ENCODE measurements around the gene CCDC90B. TPM values are rescaled to one million over a fixed set of nuclear protein-coding genes. Genes with fewer than 3 reads are reported as not detected.

The CCDC90B gene, protein sequence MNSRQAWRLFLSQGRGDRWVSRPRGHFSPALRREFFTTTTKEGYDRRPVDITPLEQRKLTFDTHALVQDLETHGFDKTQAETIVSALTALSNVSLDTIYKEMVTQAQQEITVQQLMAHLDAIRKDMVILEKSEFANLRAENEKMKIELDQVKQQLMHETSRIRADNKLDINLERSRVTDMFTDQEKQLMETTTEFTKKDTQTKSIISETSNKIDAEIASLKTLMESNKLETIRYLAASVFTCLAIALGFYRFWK
- total RNA-seq: 10 to 100 TPM; 22.7 to 56.9 (median 31.7) TPM

DNA sequence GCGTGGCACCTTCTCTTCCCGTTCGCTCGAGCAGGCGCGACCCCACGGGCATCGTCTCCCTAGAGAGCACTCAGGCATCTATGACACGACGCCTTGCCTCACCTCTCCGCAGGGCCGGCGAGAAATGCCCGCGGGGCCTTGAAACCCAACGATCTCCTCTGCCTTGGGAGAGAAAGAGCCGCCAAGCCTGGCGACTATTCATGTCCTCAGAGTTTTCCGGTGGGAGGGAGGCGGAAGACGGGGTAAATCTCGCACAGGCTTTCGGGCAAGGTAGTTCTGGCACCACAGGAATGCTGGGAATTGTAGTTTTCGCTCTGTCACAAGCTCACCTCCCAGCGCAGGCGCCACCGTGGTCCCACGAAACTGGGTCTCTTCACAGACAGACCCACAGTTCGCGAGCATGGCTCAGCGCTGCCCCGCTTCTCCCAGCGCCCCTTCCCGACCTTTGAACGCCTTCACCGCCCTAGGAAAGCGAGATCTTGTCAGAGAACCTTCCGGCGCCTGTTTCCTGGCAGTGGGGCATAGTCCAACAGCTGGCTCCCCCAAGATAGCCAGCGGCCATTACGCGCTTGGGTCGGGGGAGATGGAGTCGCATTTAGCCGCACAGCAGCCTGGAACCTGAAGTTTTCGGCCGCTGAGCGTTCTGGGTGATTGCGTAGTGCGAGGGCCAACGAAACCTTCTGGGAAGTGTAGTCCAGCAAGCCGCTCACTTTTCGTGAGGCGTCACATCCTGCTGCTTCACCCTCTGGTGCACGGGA is at the start of gene CCDC90B:
CCDC90B (minus strand) TSS at position 597 of the 758 bp plus-strand sequence; CDS start at position 202, 395 bp downstream.
- Histone ChIP-seq H3K4me3 (peak within 1 kb of the TSS; percentile 62 to 92 (median 82)), H3K4me1 (peaks cover 15 to 42% (median 38%) of the 10 kb centered on the region in 4 donors), H3K27ac (replicated peaks in 1 of 4) (peak within 1 kb of the TSS; percentile 89 to 96 (median 94)), H3K9me3 (no peaks in the 10 kb centered on the region), H3K27me3 (no peaks in the 10 kb centered on the region), H3K36me3 (no peaks in the 10 kb centered on the region)
- DNase-seq (ENCODE audit: extremely low spot score): peak; percentile 99
- WGBS: 0% methylated on average over 10 of the region's 55 CpGs
- intact Hi-C loops (cut with DNase I): loop anchor here (5.0 kb wide), 1 partner anchor 384 kb away; the partner anchor contains the start of genes DDIAS and PRCP
- TF ChIP-seq POLR2AphosphoS5 (IDR thresholded peaks at IDR 0.05): peak; percentile 83 to 95
- no peak for TF ChIP-seq EP300 (IDR thresholded peaks at IDR 0.05)
- TF ChIP-seq POLR2A (IDR thresholded peaks at IDR 0.05; ENCODE audit: low read depth): peak; percentile 49
- TF ChIP-seq, protein P1, sequence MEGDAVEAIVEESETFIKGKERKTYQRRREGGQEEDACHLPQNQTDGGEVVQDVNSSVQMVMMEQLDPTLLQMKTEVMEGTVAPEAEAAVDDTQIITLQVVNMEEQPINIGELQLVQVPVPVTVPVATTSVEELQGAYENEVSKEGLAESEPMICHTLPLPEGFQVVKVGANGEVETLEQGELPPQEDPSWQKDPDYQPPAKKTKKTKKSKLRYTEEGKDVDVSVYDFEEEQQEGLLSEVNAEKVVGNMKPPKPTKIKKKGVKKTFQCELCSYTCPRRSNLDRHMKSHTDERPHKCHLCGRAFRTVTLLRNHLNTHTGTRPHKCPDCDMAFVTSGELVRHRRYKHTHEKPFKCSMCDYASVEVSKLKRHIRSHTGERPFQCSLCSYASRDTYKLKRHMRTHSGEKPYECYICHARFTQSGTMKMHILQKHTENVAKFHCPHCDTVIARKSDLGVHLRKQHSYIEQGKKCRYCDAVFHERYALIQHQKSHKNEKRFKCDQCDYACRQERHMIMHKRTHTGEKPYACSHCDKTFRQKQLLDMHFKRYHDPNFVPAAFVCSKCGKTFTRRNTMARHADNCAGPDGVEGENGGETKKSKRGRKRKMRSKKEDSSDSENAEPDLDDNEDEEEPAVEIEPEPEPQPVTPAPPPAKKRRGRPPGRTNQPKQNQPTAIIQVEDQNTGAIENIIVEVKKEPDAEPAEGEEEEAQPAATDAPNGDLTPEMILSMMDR (IDR thresholded peaks at IDR 0.05): peak in 1 of 3 experiments; percentile 13

DNA sequence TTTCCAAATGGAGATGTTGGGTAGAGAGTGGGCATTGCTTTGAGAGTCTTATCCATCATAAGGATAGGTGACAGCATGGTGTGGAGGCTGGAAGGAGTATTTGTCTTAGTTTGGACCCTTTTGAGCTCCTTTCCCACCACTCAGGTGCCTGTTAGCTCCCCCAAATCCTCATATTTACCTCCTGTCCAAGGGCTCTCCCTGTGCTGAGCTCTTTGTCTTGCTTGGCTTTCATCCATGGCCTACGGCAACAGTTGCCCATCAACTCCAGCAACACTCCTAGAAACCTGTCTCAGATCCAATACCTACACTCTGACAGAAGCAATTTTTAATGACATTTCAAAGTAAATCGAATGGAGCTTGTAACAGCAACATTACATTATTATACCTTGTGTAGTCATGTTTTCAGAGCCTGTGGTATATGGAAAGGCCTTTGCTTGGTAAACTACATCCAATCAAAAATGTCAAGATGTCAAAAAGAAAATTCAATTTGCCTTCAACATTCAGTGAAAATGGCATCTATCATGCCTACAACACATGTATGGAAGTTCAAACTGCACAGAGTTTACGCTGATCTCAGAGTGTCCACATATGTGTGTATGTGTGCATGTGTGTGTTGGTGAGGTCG is 49.4 kb upstream of the CCDC90B start:
- WGBS: 84% methylated on average over 4 of the region's 4 CpGs
- no peaks in the 10 kb centered on the region for H3K36me3 ChIP-seq
- intact Hi-C loops (cut with DNase I): no loop called here
- H3K4me1 ChIP-seq: no peaks in the 10 kb centered on the region
- DNase-seq (ENCODE audit: extremely low spot score): peak; percentile 66
- H3K4me3 ChIP-seq: no peak overlapping the region
- no peak overlapping the region for H3K27ac ChIP-seq (replicated peaks in 1 of 4)
- TF ChIP-seq POLR2AphosphoS5 (IDR thresholded peaks at IDR 0.05) (no peak), POLR2A (IDR thresholded peaks at IDR 0.05; ENCODE audit: low read depth) (no peak), EP300 (IDR thresholded peaks at IDR 0.05) (no peak)
- TF ChIP-seq, protein P1 (IDR thresholded peaks at IDR 0.05): no peak
- no peaks in the 10 kb centered on the region for H3K9me3 ChIP-seq
- no peaks in the 10 kb centered on the region for H3K27me3 ChIP-seq

DNA sequence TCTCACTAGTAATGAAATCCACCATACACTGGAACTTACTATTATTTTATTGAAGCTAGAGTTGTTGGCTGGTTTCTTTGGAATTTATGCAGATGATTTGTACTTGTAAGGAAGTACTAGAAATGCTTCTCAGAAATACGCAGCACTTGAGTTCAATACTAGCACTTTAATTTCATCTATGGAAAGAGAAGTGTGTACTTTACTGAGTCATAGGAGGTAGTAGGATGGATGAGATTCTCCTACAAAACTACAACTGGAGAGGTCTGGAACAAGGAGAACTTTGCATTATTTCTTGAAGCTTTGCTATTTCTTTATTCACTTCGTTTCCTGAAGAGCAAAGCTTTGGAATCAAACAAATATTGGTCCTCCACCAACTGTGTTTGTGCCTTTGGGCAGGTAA is 44.1 kb upstream of the CCDC90B start:
- no peak overlapping the region for H3K4me3 ChIP-seq
- H3K4me1 ChIP-seq: no peaks in the 10 kb centered on the region
- DNase-seq (ENCODE audit: extremely low spot score): no peak
- WGBS: 83% methylated on average over 2 of the region's 2 CpGs
- no peak overlapping the region for H3K27ac ChIP-seq (replicated peaks in 1 of 4)
- no peaks in the 10 kb centered on the region for H3K27me3 ChIP-seq
- H3K9me3 ChIP-seq: no peaks in the 10 kb centered on the region
- no peak for TF ChIP-seq POLR2AphosphoS5 (IDR thresholded peaks at IDR 0.05)
- TF ChIP-seq, protein P1 (IDR thresholded peaks at IDR 0.05): no peak
- TF ChIP-seq EP300 (IDR thresholded peaks at IDR 0.05): no peak
- no peak for TF ChIP-seq POLR2A (IDR thresholded peaks at IDR 0.05; ENCODE audit: low read depth)
- intact Hi-C loops (cut with DNase I): no loop called here
- no peaks in the 10 kb centered on the region for H3K36me3 ChIP-seq

DNA sequence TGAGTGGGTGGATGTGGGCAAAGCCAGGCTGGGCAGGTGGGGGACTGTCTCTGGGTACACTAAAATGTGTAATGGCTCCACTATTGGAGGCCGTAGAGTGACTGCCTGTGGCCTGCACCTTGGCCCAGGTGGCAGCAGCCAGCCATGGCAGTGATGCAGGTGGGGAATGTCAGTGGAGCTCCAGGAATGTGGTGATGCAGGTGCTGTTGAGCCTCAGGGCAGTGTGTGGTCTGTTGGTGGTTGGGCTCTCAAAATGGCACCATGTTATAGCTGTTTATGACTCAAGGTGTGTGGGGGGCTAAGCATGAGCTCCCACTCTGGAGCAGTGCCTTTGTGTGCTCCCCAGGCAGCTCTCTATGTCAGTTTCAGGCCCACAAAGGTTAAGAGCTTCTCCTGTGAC is 40.2 kb upstream of the CCDC90B start:
- H3K4me3 ChIP-seq: no peak overlapping the region
- H3K27ac ChIP-seq (replicated peaks in 1 of 4): no peak overlapping the region
- H3K27me3 ChIP-seq: no peaks in the 10 kb centered on the region
- no peaks in the 10 kb centered on the region for H3K9me3 ChIP-seq
- DNase-seq (ENCODE audit: extremely low spot score): peak; percentile 57
- intact Hi-C loops (cut with DNase I): no loop called here
- no CpG with 5 or more reads among the region's 1 CpG for WGBS
- H3K36me3 ChIP-seq: no peaks in the 10 kb centered on the region
- no peaks in the 10 kb centered on the region for H3K4me1 ChIP-seq
- no peak for TF ChIP-seq POLR2AphosphoS5 (IDR thresholded peaks at IDR 0.05)
- no peak for TF ChIP-seq POLR2A (IDR thresholded peaks at IDR 0.05; ENCODE audit: low read depth)
- no peak for TF ChIP-seq EP300 (IDR thresholded peaks at IDR 0.05)
- TF ChIP-seq, protein P1 (IDR thresholded peaks at IDR 0.05): no peak
